Loucy (cell line): Measurements from ENCODE around the gene ZSWIM6.

Experiments used
- CTCF ChIP-seq: fragments of 200-600 bp; sonication (generic); conservative IDR thresholded peaks from 2 replicates; pipeline ENCODE4 v1.5.1; 2014; ENCODE audit warnings: mild to moderate bottlenecking, antibody characterized with exemption, low read length
- EZH2phosphoT487 ChIP-seq: fragments of 200-600 bp; IDR thresholded peaks from 2 replicates; pipeline ENCODE4 v1.6.1; 2018; ENCODE audit warnings: antibody characterized with exemption, mild to moderate bottlenecking, moderate library complexity, borderline replicate concordance

GRCh38 chr5:61460471-61460870 is 128.4 kb downstream of the ZSWIM6 start:
- TF ChIP-seq CTCF (no peak), EZH2phosphoT487 (no peak)
